GM12878 (cell line): ENCODE results near the gene GFRA4. TPM values are rescaled to one million over a fixed set of nuclear protein-coding genes. Genes with fewer than 3 reads are reported as not detected.

Experiments
- ATAC-seq: fragments of 200-7000 bp; cut with Tn5 transposase; 3 replicates; pipeline ENCODE4 v1.9.1; 2020; ENCODE audit warnings: mild to moderate bottlenecking, moderate library complexity
- BruUV-seq: library from RNA; stranded (reverse); fragments of 400-500 nt; replicated peaks from 2 replicates; lab custom pipeline; 2021; lab: Mats Ljungman, UMichigan
- CTCF ChIA-PET: fragments of 300-600 bp; sonication (Branson Sonifier 250); formaldehyde crosslinking; extraction: SDS; loops from one replicate; lab custom pipeline; 2021; ENCODE audit warnings: inconsistent platforms; lab: Yijun Ruan, JAX
- POLR2A ChIA-PET: fragments of 350-600 bp; formaldehyde crosslinking; extraction: SDS; loops from one replicate; lab custom pipeline; 2021; ENCODE audit warnings: inconsistent platforms; lab: Charles Lee
- RAD21 ChIA-PET: fragments of 300-600 bp; sonication (Branson Sonifier 250); formaldehyde crosslinking; loops from one replicate; lab custom pipeline; 2023; ENCODE audit warnings: antibody characterized with exemption; ENCODE audit not compliant: unreplicated experiment; lab: Charles Lee
- SMC1A ChIA-PET: fragments of 300-600 bp; sonication (Branson Sonifier 250); formaldehyde crosslinking; loops from one replicate; lab custom pipeline; 2023; ENCODE audit not compliant: unreplicated experiment, uncharacterized antibody; lab: Charles Lee
- DNase-seq: peaks from one replicate; pipeline ENCODE4 v3.0.0-alpha.2; 2011; ENCODE audit warnings: low read depth, low spot score
- FAIRE-seq: peaks from 3 replicates; lab custom pipeline; 2011; peaks lifted over from hg19 to GRCh38; lab: Jason Lieb, UNC
- H2AFZ ChIP-seq: 2 replicates; pipeline ENCODE4 v1.6.0; 2011; ENCODE audit warnings: low read depth, low read length, control low read depth; ENCODE audit not compliant: control insufficient read depth
- H3K27ac ChIP-seq: 2 replicates; pipeline ENCODE4 v1.5.1; 2011; ENCODE audit warnings: control low read depth; ENCODE audit not compliant: control insufficient read depth, insufficient read depth
- H3K27me3 ChIP-seq, 2 experiments: replicated peaks in 1 of 2; 2 replicates each; pipeline versions ENCODE4 v1.6.0 to v1.6.1; 2011; ENCODE audit warnings: low read length in 1 of 2; ENCODE audit not compliant: control insufficient read depth in 2 of 2, insufficient read depth in 2 of 2
- H3K36me3 ChIP-seq, 2 experiments: 2 replicates each; pipeline ENCODE4 v1.5.1; 2011; ENCODE audit warnings: low read length in 1 of 2; ENCODE audit not compliant: control insufficient read depth in 2 of 2, insufficient read depth in 2 of 2
- H3K4me1 ChIP-seq: 2 replicates; pipeline ENCODE4 v1.6.1; 2011; ENCODE audit warnings: mild to moderate bottlenecking, low read length, moderate library complexity, mixed read lengths; ENCODE audit not compliant: control insufficient read depth, insufficient read depth
- H3K4me2 ChIP-seq: 2 replicates; pipeline ENCODE4 v1.6.0; 2011; ENCODE audit warnings: control low read depth; ENCODE audit not compliant: control insufficient read depth, insufficient read depth
- H3K4me3 ChIP-seq: fragments of 200-600 bp; sonication (generic); 2 replicates; pipeline ENCODE4 v1.5.1; 2016
- H3K79me2 ChIP-seq: 2 replicates; pipeline ENCODE4 v1.6.0; 2011; ENCODE audit warnings: low read length; ENCODE audit not compliant: control insufficient read depth, insufficient read depth
- H3K9ac ChIP-seq: 2 replicates; pipeline ENCODE4 v1.8.0; 2011; ENCODE audit warnings: low read length, control low read depth, mixed read lengths; ENCODE audit not compliant: control insufficient read depth, insufficient read depth
- H3K9me3 ChIP-seq: replicated peaks from 3 replicates; pipeline ENCODE4 v1.5.1; 2011; ENCODE audit warnings: mild to moderate bottlenecking, low read length; ENCODE audit not compliant: control insufficient read depth, insufficient read depth
- H4K20me1 ChIP-seq: 2 replicates; pipeline ENCODE4 v1.6.0; 2011; ENCODE audit not compliant: control insufficient read depth, insufficient read depth
- BRCA1 ChIP-seq: IDR thresholded peaks from 2 replicates; pipeline ENCODE4 v1.6.1; 2011; ENCODE audit warnings: low read depth, low read length, improper control_type of control experiment
- HDAC6 ChIP-seq: fragments of 200-600 bp; sonication (generic); IDR thresholded peaks from one replicate; pipeline ENCODE4 v1.8.0; 2017; ENCODE audit warnings: antibody characterized with exemption; ENCODE audit not compliant: unreplicated experiment
- IKZF2 ChIP-seq, 2 experiments: fragments of 450-650 bp; IDR thresholded peaks; 2 replicates each; pipeline ENCODE4 v1.6.1; 2017; ENCODE audit warnings: mild to moderate bottlenecking in 2 of 2, moderate library complexity in 2 of 2
- KLF5 ChIP-seq: fragments of 450-650 bp; IDR thresholded peaks from 2 replicates; pipeline ENCODE4 v1.6.1; 2014; ENCODE audit warnings: mild to moderate bottlenecking; ENCODE audit not compliant: partially characterized antibody
- MEF2A ChIP-seq: IDR thresholded peaks from 2 replicates; pipeline ENCODE4 v1.6.1; 2011; ENCODE audit warnings: low read depth, mild to moderate bottlenecking, low read length, moderate library complexity; ENCODE audit not compliant: insufficient read depth
- NFXL1 ChIP-seq: fragments of 450-650 bp; IDR thresholded peaks from 2 replicates; pipeline ENCODE4 v1.6.1; 2017; ENCODE audit warnings: antibody characterized with exemption, mild to moderate bottlenecking, borderline replicate concordance
- NR2C1 ChIP-seq: fragments of 450-650 bp; IDR thresholded peaks from 2 replicates; pipeline ENCODE4 v1.6.1; 2017; ENCODE audit warnings: antibody characterized with exemption, mild to moderate bottlenecking, moderate library complexity
- RAD51 ChIP-seq: fragments of 450-650 bp; IDR thresholded peaks from 2 replicates; pipeline ENCODE4 v1.6.1; 2016; ENCODE audit warnings: moderate library complexity, mild to moderate bottlenecking, inconsistent platforms
- RB1 ChIP-seq: fragments of 450-650 bp; formaldehyde crosslinking; IDR thresholded peaks from 2 replicates; pipeline ENCODE4 v1.6.1; 2017; ENCODE audit warnings: mild to moderate bottlenecking, borderline replicate concordance
- RELA ChIP-seq: fragments of 450-650 bp; IDR thresholded peaks from 2 replicates; pipeline ENCODE4 v1.8.0; 2014; ENCODE audit warnings: borderline replicate concordance; ENCODE audit not compliant: partially characterized antibody
- SIN3A ChIP-seq: IDR thresholded peaks from 2 replicates; pipeline ENCODE4 v1.6.1; 2012; ENCODE audit warnings: low read depth, low read length, improper control_type of control experiment
- SREBF1 ChIP-seq: IDR thresholded peaks from 2 replicates; pipeline ENCODE4 v1.6.1; 2012; ENCODE audit warnings: mild to moderate bottlenecking, low read length
- STAT3 ChIP-seq: IDR thresholded peaks from 2 replicates; pipeline ENCODE4 v1.6.1; 2011; ENCODE audit warnings: low read depth, low read length, improper control_type of control experiment
- TCF12 ChIP-seq: IDR thresholded peaks from 2 replicates; pipeline ENCODE4 v1.6.1; 2011; ENCODE audit warnings: low read depth, mild to moderate bottlenecking, low read length
- WGBS: methylation state at CpG from one replicate; pipeline ENCODE4 v1.1.6; 2016; ENCODE audit warnings: low lambda C conversion rate; ENCODE audit not compliant: insufficient replicate concordance, insufficient coverage; ENCODE audit errors: missing lambda C conversion rate; 5-methylcytosine and 5-hydroxymethylcytosine counted together
- in situ Hi-C: fragments of 300-500 bp; cut with MboI; formaldehyde crosslinking; loops from 9 replicates; pipeline ENCODE4 v1.14.3; 2018; ENCODE audit warnings: mixed read lengths
- intact Hi-C: fragments of 100-400 bp; cut with micrococcal nuclease; formaldehyde crosslinking; loops from one replicate; pipeline ENCODE4 v1.14.2; 2022; ENCODE audit not compliant: unreplicated experiment
- polyA plus RNA-seq, 11 experiments: library from polyadenylated mRNA; depleted of rRNA in 4 of 11; unstranded in 6 of 11; stranded (reverse) in 5 of 11; fragments of >200 nt; fragmentation: Nextera tagmentation in 4 of 11; fragmentation: Illumina TruSeq in 1 of 11; extraction: Ambion mirVana in 4 of 11; extraction: Trizol in 1 of 11; gene quantifications; 1 replicate in 1 of 11; 2 replicates in 10 of 11; pipeline versions ENCODE4 v1.2.1 to v1.2.3, GENCODE V29; 2011 to 2016; ENCODE audit warnings: inconsistent platforms in 2 of 11, missing spikeins in 2 of 11, low read depth in 1 of 11
- total RNA-seq, 4 experiments: library from RNA; depleted of rRNA in 3 of 4; stranded (reverse); fragments of >200 nt in 3 of 4; fragmentation: Illumina TruSeq in 1 of 4; extraction: Trizol in 1 of 4; gene quantifications; 2 replicates each; pipeline versions ENCODE4 v1.2.1 to v1.2.3, GENCODE V29; 2013 to 2021
- TF ChIP-seq, protein P1 (sequence below): fragments of 450-650 bp; IDR thresholded peaks from 2 replicates; pipeline ENCODE4 v1.6.1; 2014; ENCODE audit warnings: mild to moderate bottlenecking
- TF ChIP-seq, protein P2 (sequence below): IDR thresholded peaks from 2 replicates; pipeline ENCODE4 v1.6.1; 2012; ENCODE audit warnings: low read depth, low read length, improper control_type of control experiment
- TF ChIP-seq, protein P3 (sequence below): fragments of 450-650 bp; IDR thresholded peaks from 2 replicates; pipeline ENCODE4 v1.6.1; 2016; ENCODE audit warnings: mild to moderate bottlenecking, moderate library complexity, borderline replicate concordance
- TF ChIP-seq, protein P4 (sequence below): IDR thresholded peaks from 2 replicates; pipeline ENCODE4 v1.6.1; 2011; ENCODE audit warnings: borderline replicate concordance, low read depth, mild to moderate bottlenecking, moderate library complexity, mixed read lengths, low read length; ENCODE audit not compliant: insufficient read depth; ENCODE audit errors: extremely low read length

Gene GFRA4
- total and polyA plus RNA-seq, 10 of the 15 experiments (the other 5 are each of a cell fraction or from before 2014, with no cell fraction given) = 0.04 TPM; not detected in 9

DNA sequence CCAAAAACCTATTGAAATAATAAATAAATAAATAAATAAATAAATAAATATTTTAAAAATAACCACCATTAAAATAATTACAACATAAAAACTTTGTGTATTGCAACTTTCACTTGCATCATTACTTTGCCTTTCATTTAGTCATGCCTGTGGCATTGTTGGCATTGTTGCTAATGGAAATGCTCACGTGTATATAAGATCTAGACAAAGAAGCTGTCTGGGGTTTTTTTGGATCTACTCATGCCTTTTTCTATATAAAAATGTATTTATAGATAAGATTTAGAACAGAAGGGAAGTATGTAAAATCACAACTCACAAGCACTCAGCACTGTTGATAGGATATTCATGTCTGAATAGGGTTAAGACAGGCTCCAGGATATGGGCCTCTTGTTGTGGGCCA is 27.9 kb downstream of the GFRA4 start (continued):
- TF ChIP-seq BRCA1 = no peak

DNA sequence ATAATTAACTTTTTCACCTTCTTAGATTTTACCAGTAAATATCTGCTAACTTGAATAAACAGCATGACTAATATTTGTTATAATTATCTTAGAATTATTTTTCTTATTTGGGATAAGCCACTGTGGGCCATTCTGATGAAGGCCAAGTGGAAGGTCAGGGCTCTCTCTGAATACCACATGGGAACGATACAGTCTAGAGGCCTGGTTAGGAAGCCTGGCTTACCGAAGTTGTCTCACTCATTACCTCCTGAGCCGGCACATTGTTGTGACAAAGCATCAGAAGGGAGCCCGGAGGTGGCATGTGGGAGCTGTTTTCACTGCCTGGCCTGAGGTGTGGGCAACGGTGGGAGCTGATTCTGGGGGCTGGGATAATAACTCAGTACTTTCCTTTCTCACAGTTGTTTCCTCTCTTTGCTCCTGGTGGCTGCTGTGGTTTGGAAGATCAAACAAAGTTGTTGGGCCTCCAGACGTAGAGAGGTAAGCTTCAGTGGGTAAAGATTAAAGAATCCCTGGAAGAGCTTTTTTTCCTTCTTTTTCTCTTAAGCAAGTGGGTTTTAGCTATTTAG is 29.2 kb downstream of the GFRA4 start:
- 92% methylated on average over 6 of the region's 6 CpGs for WGBS
- H2AFZ ChIP-seq = no peak overlapping the region
- H3K4me2 ChIP-seq = no peak overlapping the region
- no peaks in the 10 kb centered on the region for H4K20me1 ChIP-seq
- FAIRE-seq = no peak
- no peak overlapping the region for H3K4me3 ChIP-seq
- no peaks in the 10 kb centered on the region for H3K9me3 ChIP-seq
- no peak for DNase-seq
- intact Hi-C loops = no loop called here
- no TSS peak for BruUV-seq
- no peaks in the 10 kb centered on the region for H3K27me3 ChIP-seq
- no peaks in the 10 kb centered on the region; a peak in 2 of 4 replicates for H3K36me3 ChIP-seq
- ATAC-seq = no peak
- ChIA-PET CTCF (interaction anchor here (1.1 to 1.6 kb wide), 2 partner anchors 9 to 71 kb away, joined by 3 read pairs; no protein-coding TSS in a partner anchor), SMC1A (no interaction called here), RAD21 (interaction anchor here (0.7 kb wide), 1 partner anchor 1514 kb away, joined by 3 read pairs; no protein-coding TSS in a partner anchor), POLR2A (no interaction called here)
- H3K9ac ChIP-seq = no peak overlapping the region
- in situ Hi-C loops = no loop called here
- H3K27ac ChIP-seq = no peak overlapping the region
- no peaks in the 10 kb centered on the region for H3K4me1 ChIP-seq
- H3K79me2 ChIP-seq = no peaks in the 10 kb centered on the region
- TF ChIP-seq KLF5 (no peak), TCF12 (no peak), SIN3A (no peak), BRCA1 (no peak), SREBF1 (no peak), NFXL1 (no peak), NR2C1 (no peak), RB1 (no peak), MEF2A (no peak), IKZF2 (IDR thresholded peaks at IDR 0.05) (no peak), RELA (no peak), STAT3 (no peak), RAD51 (no peak), HDAC6 (no peak)
- TF ChIP-seq, protein P1, sequence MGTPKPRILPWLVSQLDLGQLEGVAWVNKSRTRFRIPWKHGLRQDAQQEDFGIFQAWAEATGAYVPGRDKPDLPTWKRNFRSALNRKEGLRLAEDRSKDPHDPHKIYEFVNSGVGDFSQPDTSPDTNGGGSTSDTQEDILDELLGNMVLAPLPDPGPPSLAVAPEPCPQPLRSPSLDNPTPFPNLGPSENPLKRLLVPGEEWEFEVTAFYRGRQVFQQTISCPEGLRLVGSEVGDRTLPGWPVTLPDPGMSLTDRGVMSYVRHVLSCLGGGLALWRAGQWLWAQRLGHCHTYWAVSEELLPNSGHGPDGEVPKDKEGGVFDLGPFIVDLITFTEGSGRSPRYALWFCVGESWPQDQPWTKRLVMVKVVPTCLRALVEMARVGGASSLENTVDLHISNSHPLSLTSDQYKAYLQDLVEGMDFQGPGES = no peak
- TF ChIP-seq, protein P2, sequence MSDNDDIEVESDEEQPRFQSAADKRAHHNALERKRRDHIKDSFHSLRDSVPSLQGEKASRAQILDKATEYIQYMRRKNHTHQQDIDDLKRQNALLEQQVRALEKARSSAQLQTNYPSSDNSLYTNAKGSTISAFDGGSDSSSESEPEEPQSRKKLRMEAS = no peak
- TF ChIP-seq, protein P3, sequence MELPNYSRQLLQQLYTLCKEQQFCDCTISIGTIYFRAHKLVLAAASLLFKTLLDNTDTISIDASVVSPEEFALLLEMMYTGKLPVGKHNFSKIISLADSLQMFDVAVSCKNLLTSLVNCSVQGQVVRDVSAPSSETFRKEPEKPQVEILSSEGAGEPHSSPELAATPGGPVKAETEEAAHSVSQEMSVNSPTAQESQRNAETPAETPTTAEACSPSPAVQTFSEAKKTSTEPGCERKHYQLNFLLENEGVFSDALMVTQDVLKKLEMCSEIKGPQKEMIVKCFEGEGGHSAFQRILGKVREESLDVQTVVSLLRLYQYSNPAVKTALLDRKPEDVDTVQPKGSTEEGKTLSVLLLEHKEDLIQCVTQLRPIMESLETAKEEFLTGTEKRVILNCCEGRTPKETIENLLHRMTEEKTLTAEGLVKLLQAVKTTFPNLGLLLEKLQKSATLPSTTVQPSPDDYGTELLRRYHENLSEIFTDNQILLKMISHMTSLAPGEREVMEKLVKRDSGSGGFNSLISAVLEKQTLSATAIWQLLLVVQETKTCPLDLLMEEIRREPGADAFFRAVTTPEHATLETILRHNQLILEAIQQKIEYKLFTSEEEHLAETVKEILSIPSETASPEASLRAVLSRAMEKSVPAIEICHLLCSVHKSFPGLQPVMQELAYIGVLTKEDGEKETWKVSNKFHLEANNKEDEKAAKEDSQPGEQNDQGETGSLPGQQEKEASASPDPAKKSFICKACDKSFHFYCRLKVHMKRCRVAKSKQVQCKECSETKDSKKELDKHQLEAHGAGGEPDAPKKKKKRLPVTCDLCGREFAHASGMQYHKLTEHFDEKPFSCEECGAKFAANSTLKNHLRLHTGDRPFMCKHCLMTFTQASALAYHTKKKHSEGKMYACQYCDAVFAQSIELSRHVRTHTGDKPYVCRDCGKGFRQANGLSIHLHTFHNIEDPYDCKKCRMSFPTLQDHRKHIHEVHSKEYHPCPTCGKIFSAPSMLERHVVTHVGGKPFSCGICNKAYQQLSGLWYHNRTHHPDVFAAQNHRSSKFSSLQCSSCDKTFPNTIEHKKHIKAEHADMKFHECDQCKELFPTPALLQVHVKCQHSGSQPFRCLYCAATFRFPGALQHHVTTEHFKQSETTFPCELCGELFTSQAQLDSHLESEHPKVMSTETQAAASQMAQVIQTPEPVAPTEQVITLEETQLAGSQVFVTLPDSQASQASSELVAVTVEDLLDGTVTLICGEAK = no peak
- TF ChIP-seq, protein P4, sequence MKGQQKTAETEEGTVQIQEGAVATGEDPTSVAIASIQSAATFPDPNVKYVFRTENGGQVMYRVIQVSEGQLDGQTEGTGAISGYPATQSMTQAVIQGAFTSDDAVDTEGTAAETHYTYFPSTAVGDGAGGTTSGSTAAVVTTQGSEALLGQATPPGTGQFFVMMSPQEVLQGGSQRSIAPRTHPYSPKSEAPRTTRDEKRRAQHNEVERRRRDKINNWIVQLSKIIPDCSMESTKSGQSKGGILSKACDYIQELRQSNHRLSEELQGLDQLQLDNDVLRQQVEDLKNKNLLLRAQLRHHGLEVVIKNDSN = no peak
